ENCODE data around the gene ABCC3.

Gene ABCC3
- total RNA-seq, result 0 reads per million in 4 experiments

- DNase-seq, result no peak
These were observed at the start of gene ABCC3 for GRCh38 chr17:50634224-50634914. ABCC3 (plus strand) TSS chr17:50634881; CDS start chr17:50634937, 56 bp downstream.

- no peak for DNase-seq
These were observed 49.3 kb upstream of the ABCC3 start for GRCh38 chr17:50585346-50585745.

GRCh38 chr17:50585891-50586290, 48.8 kb upstream of the ABCC3 start:
- DNase-seq, result no peak

- no peak for DNase-seq
These were observed 48.0 kb upstream of the ABCC3 start for GRCh38 chr17:50586421-50587247.

GRCh38 chr17:50587571-50587970, 47.1 kb upstream of the ABCC3 start:
- no peak for DNase-seq

GRCh38 chr17:50588391-50589049, 46.2 kb upstream of the ABCC3 start:
- no peak for DNase-seq

- DNase-seq, result no peak
These were observed 45.5 kb upstream of the ABCC3 start for GRCh38 chr17:50589095-50589705.

- no peak for DNase-seq
These were observed 43.5 kb upstream of the ABCC3 start for GRCh38 chr17:50590946-50591737.

- DNase-seq, result no peak
These were observed 41.4 kb upstream of the ABCC3 start for GRCh38 chr17:50593321-50593720.

GRCh38 chr17:50594128-50594823, 40.4 kb upstream of the ABCC3 start:
- DNase-seq, result no peak

GRCh38 chr17:50594892-50595291, 39.8 kb upstream of the ABCC3 start:
- DNase-seq, result no peak

- no peak for DNase-seq
These were observed 38.3 kb upstream of the ABCC3 start for GRCh38 chr17:50596191-50597037.

- no peak for DNase-seq
These were observed 36.2 kb upstream of the ABCC3 start for GRCh38 chr17:50598487-50598886.

GRCh38 chr17:50599606-50600005, 35.1 kb upstream of the ABCC3 start:
- no peak for DNase-seq

- DNase-seq, result no peak
These were observed 32.8 kb upstream of the ABCC3 start for GRCh38 chr17:50601823-50602375.

GRCh38 chr17:50602836-50603235, 31.8 kb upstream of the ABCC3 start:
- DNase-seq, result no peak

- DNase-seq, result no peak
These were observed 31.3 kb upstream of the ABCC3 start for GRCh38 chr17:50603340-50603739.

- DNase-seq, result no peak
These were observed 30.2 kb upstream of the ABCC3 start for GRCh38 chr17:50604513-50604912.

GRCh38 chr17:50605429-50605828, 29.3 kb upstream of the ABCC3 start:
- DNase-seq, result no peak

GRCh38 chr17:50607522-50608175, 27.0 kb upstream of the ABCC3 start:
- no peak for DNase-seq
